DND-41 (cell line): Measurements from ENCODE around the gene BMP4.

Source experiments
- ATAC-seq: fragments of 200-7000 bp; cut with Tn5 transposase; 3 replicates; pipeline ENCODE4 v1.9.1; 2021; ENCODE audit warnings: low read depth; ENCODE audit not compliant: insufficient read depth
- DNase-seq: peaks from one replicate; pipeline ENCODE4 v3.0.0-alpha.2; 2020
- H2AFZ ChIP-seq: 2 replicates; pipeline ENCODE4 v1.6.0; 2012; ENCODE audit warnings: low read depth, low read length
- H3K27ac ChIP-seq: 2 replicates; pipeline ENCODE4 v1.5.1; 2012; ENCODE audit warnings: low read length, inconsistent platforms
- H3K27me3 ChIP-seq: fragments of 200-600 bp; sonication (generic); 2 replicates; pipeline ENCODE4 v1.6.0; 2012; ENCODE audit warnings: low read length, mild to moderate bottlenecking, inconsistent platforms; ENCODE audit not compliant: insufficient read depth, poor library complexity
- H3K36me3 ChIP-seq: 2 replicates; pipeline ENCODE4 v1.5.1; 2012; ENCODE audit warnings: low read length, inconsistent platforms; ENCODE audit not compliant: insufficient read depth
- H3K4me1 ChIP-seq: 2 replicates; pipeline ENCODE4 v1.5.1; 2012; ENCODE audit warnings: mild to moderate bottlenecking, low read length; ENCODE audit not compliant: insufficient read depth
- H3K4me2 ChIP-seq: 2 replicates; pipeline ENCODE4 v1.6.0; 2012; ENCODE audit warnings: mild to moderate bottlenecking, moderate library complexity, low read length, inconsistent platforms; ENCODE audit not compliant: insufficient read depth
- H3K4me3 ChIP-seq, 2 experiments: fragments of 200-600 bp in 1 of 2; shearing (Covaris generic) in 1 of 2; 2 replicates each; pipeline ENCODE4 v1.5.1; 2012 to 2016; ENCODE audit warnings: inconsistent platforms in 2 of 2, low read length in 2 of 2, mild to moderate bottlenecking in 2 of 2, low read depth in 1 of 2, moderate library complexity in 1 of 2
- H3K79me2 ChIP-seq: 2 replicates; pipeline ENCODE4 v1.6.0; 2012; ENCODE audit warnings: low read length, inconsistent platforms; ENCODE audit not compliant: insufficient read depth
- H3K9ac ChIP-seq: 2 replicates; pipeline ENCODE4 v1.6.0; 2012; ENCODE audit warnings: low read depth, mild to moderate bottlenecking, inconsistent platforms, low read length, moderate library complexity
- H3K9me3 ChIP-seq: 2 replicates; pipeline ENCODE4 v1.5.1; 2012; ENCODE audit warnings: low read length, moderate library complexity, mild to moderate bottlenecking, inconsistent platforms; ENCODE audit not compliant: insufficient read depth, severe bottlenecking
- H4K20me1 ChIP-seq: 2 replicates; pipeline ENCODE4 v1.6.0; 2012; ENCODE audit warnings: low read length; ENCODE audit not compliant: insufficient read depth
- CTCF ChIP-seq: IDR thresholded peaks from 2 replicates; pipeline ENCODE4 v1.5.1; 2012; ENCODE audit warnings: borderline replicate concordance, low read length, moderate library complexity, mild to moderate bottlenecking; ENCODE audit not compliant: poor library complexity, severe bottlenecking; ENCODE audit errors: extremely low read depth
- EZH2 ChIP-seq: IDR thresholded peaks from 3 replicates; pipeline ENCODE4 v1.6.1; 2012; ENCODE audit warnings: borderline replicate concordance, low read depth, mild to moderate bottlenecking, moderate library complexity, low read length, inconsistent platforms; ENCODE audit not compliant: severe bottlenecking

The BMP4 gene

GRCh38 chr14:53932966-53933365, 23.7 kb downstream of the BMP4 start:
- Histone ChIP-seq H2AFZ (no peak overlapping the region), H4K20me1 (no peaks in the 10 kb centered on the region), H3K27ac (no peak overlapping the region), H3K9me3 (peaks cover 2% of the 10 kb centered on the region), H3K79me2 (no peaks in the 10 kb centered on the region), H3K4me3 (no peak overlapping the region), H3K27me3 (no peaks in the 10 kb centered on the region), H3K36me3 (no peaks in the 10 kb centered on the region), H3K4me1 (no peaks in the 10 kb centered on the region), H3K9ac (no peak overlapping the region), H3K4me2 (no peak overlapping the region)
- ATAC-seq, result no peak
- DNase-seq, result no peak
- TF ChIP-seq CTCF (no peak), EZH2 (no peak)

GRCh38 chr14:53929871-53930715, 26.5 kb downstream of the BMP4 start:
- no peak overlapping the region for H3K4me3 ChIP-seq
- H3K9ac ChIP-seq, result no peak overlapping the region
- TF ChIP-seq EZH2, result no peak
- TF ChIP-seq CTCF, result peak; percentile 61
- H2AFZ ChIP-seq, result no peak overlapping the region
- ATAC-seq, result no peak
- H3K27me3 ChIP-seq, result no peaks in the 10 kb centered on the region
- no peaks in the 10 kb centered on the region for H4K20me1 ChIP-seq
- no peaks in the 10 kb centered on the region for H3K79me2 ChIP-seq
- H3K4me1 ChIP-seq, result no peaks in the 10 kb centered on the region
- no peak overlapping the region for H3K27ac ChIP-seq
- H3K36me3 ChIP-seq, result no peaks in the 10 kb centered on the region
- no peak overlapping the region for H3K4me2 ChIP-seq
- peak; percentile 32 for DNase-seq
- no peaks in the 10 kb centered on the region for H3K9me3 ChIP-seq

- no peaks in the 10 kb centered on the region for H3K36me3 ChIP-seq
- no peak for ATAC-seq
- no peaks in the 10 kb centered on the region for H3K79me2 ChIP-seq
- peak overlapping the region; percentile 21; the same call in 1 of the 2 replicates for H2AFZ ChIP-seq
- no peak for DNase-seq
- no peaks in the 10 kb centered on the region for H4K20me1 ChIP-seq
- H3K9ac ChIP-seq, result no peak overlapping the region
- H3K27me3 ChIP-seq, result no peaks in the 10 kb centered on the region
- H3K4me1 ChIP-seq, result no peaks in the 10 kb centered on the region
- H3K9me3 ChIP-seq, result no peaks in the 10 kb centered on the region
- H3K4me3 ChIP-seq, result no peak overlapping the region
- no peak overlapping the region for H3K4me2 ChIP-seq
- TF ChIP-seq CTCF (no peak), EZH2 (no peak)
- no peak overlapping the region for H3K27ac ChIP-seq
These were observed 29.5 kb downstream of the BMP4 start for GRCh38 chr14:53927171-53927570.
